Endothelial cell of umbilical vein (primary cell): ENCODE measurements around the gene DPP10. TPM values are rescaled to one million over a fixed set of nuclear protein-coding genes. Genes with fewer than 3 reads are reported as not detected.

Experiments used
- BruUV-seq: library from RNA; stranded (reverse); fragments of 400-500 nt; replicated peaks from 2 replicates; lab custom pipeline; 2021; lab: Mats Ljungman, UMichigan
- CTCF ChIA-PET: fragments of 300-600, 350-600 bp; sonication (Branson Sonifier 250); formaldehyde crosslinking; loops from one replicate; lab custom pipeline; 2021; ENCODE audit warnings: antibody characterized with exemption, inconsistent platforms; lab: Charles Lee
- POLR2A ChIA-PET: fragments of 300-600, 350-600 bp; sonication (Branson Sonifier 250); formaldehyde crosslinking; loops from one replicate; lab custom pipeline; 2021; ENCODE audit warnings: antibody characterized with exemption, inconsistent platforms; lab: Charles Lee
- DNase-seq: peaks from one replicate; pipeline ENCODE4 v3.0.0-alpha.2; 2011; ENCODE audit warnings: low read depth, low spot score
- FAIRE-seq: peaks from 2 replicates; lab custom pipeline; 2011; peaks lifted over from hg19 to GRCh38; lab: Jason Lieb, UNC
- H2AFZ ChIP-seq: 2 replicates; pipeline ENCODE4 v1.6.0; 2012; ENCODE audit warnings: low read depth, low read length, control low read depth, inconsistent platforms
- H3K27ac ChIP-seq: 2 replicates; pipeline ENCODE4 v1.5.1; 2011; ENCODE audit warnings: low read depth, mild to moderate bottlenecking, control low read depth, low read length, moderate library complexity; ENCODE audit not compliant: insufficient read depth
- H3K27me3 ChIP-seq, 2 experiments: 2 replicates each; pipeline versions ENCODE4 v1.6.0 to v1.6.1; 2011; ENCODE audit warnings: low read length in 2 of 2, mixed read lengths in 1 of 2; ENCODE audit not compliant: control insufficient read depth in 2 of 2, insufficient read depth in 2 of 2
- H3K36me3 ChIP-seq, 2 experiments: 2 replicates in 1 of 2; 3 replicates in 1 of 2; pipeline ENCODE4 v1.5.1; 2011; ENCODE audit warnings: low read length in 2 of 2, mild to moderate bottlenecking in 1 of 2, moderate library complexity in 1 of 2; ENCODE audit not compliant: control insufficient read depth in 2 of 2, insufficient read depth in 2 of 2; ENCODE audit errors: extremely low read depth in 1 of 2
- H3K4me1 ChIP-seq: 3 replicates; pipeline ENCODE4 v1.5.1; 2011; ENCODE audit warnings: mild to moderate bottlenecking, low read length; ENCODE audit not compliant: control insufficient read depth, insufficient read depth; ENCODE audit errors: extremely low read depth
- H3K4me2 ChIP-seq: 2 replicates; pipeline ENCODE4 v1.6.1; 2011; ENCODE audit warnings: low read length, control low read depth, mixed read lengths; ENCODE audit not compliant: insufficient read depth
- H3K4me3 ChIP-seq, 3 experiments: fragments of 200-600 bp in 1 of 3; sonication (generic), shearing (Covaris generic) in 1 of 3; replicated peaks in 1 of 3; 2 replicates each; pipeline ENCODE4 v1.5.1; 2011 to 2016; ENCODE audit warnings: control low read depth in 3 of 3, low read length in 3 of 3, mild to moderate bottlenecking in 2 of 3, inconsistent platforms in 1 of 3, low read depth in 1 of 3, moderate library complexity in 1 of 3; ENCODE audit not compliant: insufficient read depth in 1 of 3
- H3K79me2 ChIP-seq: 2 replicates; pipeline ENCODE4 v1.6.0; 2012; ENCODE audit warnings: low read length, inconsistent platforms; ENCODE audit not compliant: control insufficient read depth, insufficient read depth
- H3K9ac ChIP-seq: replicated peaks from 2 replicates; pipeline ENCODE3; 2011; ENCODE audit warnings: low read length, control low read depth; ENCODE audit not compliant: insufficient read depth; ENCODE audit errors: extremely low read depth
- H3K9me1 ChIP-seq: replicated peaks from 3 replicates; pipeline ENCODE4 v1.6.0; 2011; ENCODE audit warnings: mild to moderate bottlenecking, low read length; ENCODE audit not compliant: control insufficient read depth, insufficient read depth; ENCODE audit errors: extremely low read depth
- H3K9me3 ChIP-seq: replicated peaks from 2 replicates; pipeline ENCODE4 v1.5.1; 2012; ENCODE audit warnings: low read length, inconsistent platforms; ENCODE audit not compliant: control insufficient read depth, insufficient read depth
- H4K20me1 ChIP-seq: replicated peaks from 2 replicates; pipeline ENCODE3; 2011; ENCODE audit warnings: mild to moderate bottlenecking, low read length; ENCODE audit not compliant: control insufficient read depth, insufficient read depth; ENCODE audit errors: extremely low read depth
- CTCF ChIP-seq, 2 donors: IDR thresholded peaks; 1 replicate in 1 of 2; 2 replicates in 1 of 2; pipeline ENCODE4 v1.5.1; 2011; ENCODE audit warnings: low read length in 2 of 2, mild to moderate bottlenecking in 2 of 2, moderate library complexity in 2 of 2, control low read depth in 1 of 2, inconsistent platforms in 1 of 2, low read depth in 1 of 2; ENCODE audit not compliant: insufficient read depth in 1 of 2; ENCODE audit errors: extremely low read depth in 1 of 2
- EZH2 ChIP-seq: IDR thresholded peaks from 2 replicates; pipeline ENCODE4 v1.6.1; 2012; ENCODE audit warnings: borderline replicate concordance, low read depth, mild to moderate bottlenecking, moderate library complexity, low read length, inconsistent platforms; ENCODE audit not compliant: severe bottlenecking
- FOS ChIP-seq: IDR thresholded peaks from 2 replicates; pipeline ENCODE4 v1.6.1; 2011; ENCODE audit warnings: mild to moderate bottlenecking, low read length, moderate library complexity, borderline replicate concordance; ENCODE audit not compliant: insufficient read depth
- GATA2 ChIP-seq: IDR thresholded peaks from 2 replicates; pipeline ENCODE4 v1.7.0; 2011; ENCODE audit warnings: low read depth, mild to moderate bottlenecking, moderate library complexity, mixed read lengths, low read length; ENCODE audit not compliant: insufficient read length, insufficient read depth
- JUN ChIP-seq: IDR thresholded peaks from 2 replicates; pipeline ENCODE4 v1.6.1; 2011; ENCODE audit warnings: borderline replicate concordance, low read depth; ENCODE audit not compliant: insufficient read length, insufficient read depth
- MAX ChIP-seq: IDR thresholded peaks from 2 replicates; pipeline ENCODE4 v1.6.1; 2011; ENCODE audit not compliant: insufficient read depth, insufficient read length
- MYC ChIP-seq: IDR thresholded peaks from one replicate; pipeline ENCODE4 v1.6.1; 2011; ENCODE audit warnings: mild to moderate bottlenecking, low read depth, low read length
- POLR2A ChIP-seq: IDR thresholded peaks from 2 replicates; pipeline ENCODE4 v1.6.1; 2012; ENCODE audit warnings: low read depth, mild to moderate bottlenecking, control low read depth, low read length
- POLR2AphosphoS5 ChIP-seq: IDR thresholded peaks from 2 replicates; pipeline ENCODE4 v1.6.1; 2012; ENCODE audit warnings: low read depth, mild to moderate bottlenecking, control low read depth, low read length, moderate library complexity; ENCODE audit not compliant: insufficient read depth
- dilution Hi-C: fragments of 300-500 bp; cut with MboI; formaldehyde crosslinking; loops from one replicate; pipeline ENCODE4 v1.15.0; 2019; ENCODE audit warnings: low sequenced_read_pairs; ENCODE audit not compliant: extremely low pct_ligation_motif_present
- intact Hi-C: fragments of 100-400 bp; cut with micrococcal nuclease; formaldehyde crosslinking; loops from one replicate; pipeline ENCODE4 v1.10.0; 2022
- polyA plus RNA-seq, 4 experiments: library from polyadenylated mRNA; depleted of rRNA in 3 of 4; stranded (reverse) in 3 of 4; unstranded in 1 of 4; fragments of >200 nt; gene quantifications; 2 replicates each; pipeline versions ENCODE4 v1.2.1 to v1.2.3, GENCODE V29; 2011 to 2012; ENCODE audit warnings: missing spikeins in 1 of 4
- total RNA-seq: library from RNA; stranded (reverse); gene quantifications from 2 replicates; pipeline ENCODE4 v1.2.3, GENCODE V29; 2021

The DPP10 gene
- total and polyA plus RNA-seq, 2 donors (not counting 3 experiments of a cell fraction or from before 2014, with no cell fraction given) = not detected

GRCh38 chr2:114472246-114472645 is 29.8 kb downstream of the DPP10 start:
- Histone ChIP-seq H3K27me3 (no peaks in the 10 kb centered on the region), H3K9ac (no peak overlapping the region), H2AFZ (no peak overlapping the region), H3K9me1 (no peaks in the 10 kb centered on the region), H3K4me1 (no peaks in the 10 kb centered on the region), H3K79me2 (no peaks in the 10 kb centered on the region), H3K4me2 (no peak overlapping the region), H3K9me3 (no peaks in the 10 kb centered on the region), H3K36me3 (no peaks in the 10 kb centered on the region), H3K27ac (no peak overlapping the region), H3K4me3 (no peak overlapping the region), H4K20me1 (no peaks in the 10 kb centered on the region)
- no TSS peak for BruUV-seq
- FAIRE-seq (no peak), DNase-seq (no peak)
- ChIA-PET CTCF (no interaction called here), POLR2A (no interaction called here)
- intact Hi-C loops (no loop called here), dilution Hi-C loops (no loop called here)
- TF ChIP-seq CTCF (IDR thresholded peaks at IDR 0.05; ENCODE audit: extremely low read depth in 1 of 2, insufficient read depth in 1 of 2, low read depth in 1 of 2, low read length in 2 of 2) (no peak), POLR2A (no peak), POLR2AphosphoS5 (no peak), EZH2 (no peak), MAX (no peak), GATA2 (no peak), FOS (no peak), MYC (no peak), JUN (no peak)
